Stimulated activated CD4-positive, alpha-beta T cell treated with anti-CD3 and anti-CD28 coated beads, Interleukin-1b, Interleukin-23, amount 100 ng/mL, for 48 hours (primary cell): ENCODE results near the gene AMY2B.
"Not testable (repeated sequence)": the region's sequence is repeated elsewhere in the genome, so short reads cannot be mapped to it uniquely, and the experiment has no call there.

ENCODE experiments used
- DNase-seq: peaks from one replicate; pipeline ENCODE4 v3.0.0-alpha.2; 2020

AMY2B gene

DNA sequence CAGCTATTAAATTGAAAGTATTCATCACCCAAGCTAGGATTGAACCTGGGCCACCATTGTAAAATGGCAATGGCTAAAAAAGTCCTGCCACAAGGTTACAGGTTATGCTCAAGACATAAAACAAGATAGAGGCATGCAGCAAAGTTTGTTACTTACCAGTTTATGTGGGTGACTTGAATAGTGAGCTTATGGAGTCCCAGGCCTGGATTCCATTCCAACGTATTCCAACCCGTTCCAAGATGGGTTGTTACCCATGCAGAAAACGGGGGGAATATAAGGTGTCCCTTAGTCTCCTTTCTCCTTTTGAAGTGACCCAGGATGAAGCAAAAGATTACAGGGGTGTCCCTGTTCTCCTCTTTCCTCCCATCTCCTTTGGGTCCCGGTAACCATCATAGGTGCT lies 56.0 kb downstream of the AMY2B start:
- DNase-seq, result not testable (repeated sequence)
